Left ventricle myocardium inferior (tissue), 1 donor: ENCODE data around the gene CCDC86. TPM values are rescaled to one million over a fixed set of nuclear protein-coding genes. Genes with fewer than 3 reads are reported as not detected.
A peak's percentile ranks its signal among the peaks of the same experiment; 100 is the strongest.

ENCODE experiments used
- DNase-seq: peaks from one replicate; pipeline ENCODE4 v3.0.0-alpha.2; 2020
- H3K27ac ChIP-seq: fragments of 200-600 bp; replicated peaks from 2 replicates; pipeline ENCODE4 v1.8.0; 2021
- H3K27me3 ChIP-seq: fragments of 200-600 bp; 2 replicates; pipeline ENCODE4 v1.8.0; 2021; ENCODE audit warnings: low read depth
- H3K36me3 ChIP-seq: fragments of 200-600 bp; 2 replicates; pipeline ENCODE4 v1.8.0; 2021
- H3K4me1 ChIP-seq: fragments of 200-600 bp; 2 replicates; pipeline ENCODE4 v1.8.0; 2021
- H3K4me3 ChIP-seq: fragments of 200-600 bp; 2 replicates; pipeline ENCODE4 v1.8.0; 2021; ENCODE audit warnings: mild to moderate bottlenecking, moderate library complexity
- H3K9me3 ChIP-seq: fragments of 200-600 bp; replicated peaks from 2 replicates; pipeline ENCODE4 v1.8.0; 2021
- intact Hi-C: fragments of 100-400 bp; cut with micrococcal nuclease; formaldehyde crosslinking; loops from one replicate; pipeline ENCODE4 v1.11.0; 2022
- total RNA-seq: library from RNA; stranded (reverse); fragmentation: NEBNext Ultra II Directional; extraction: Animal tissue kit (Norgen Biotek cat#: 25700); gene quantifications from one replicate; pipeline ENCODE4 v1.2.1, GENCODE V29; 2021
- TF ChIP-seq, protein P1 (sequence below): fragments of 200-600 bp; IDR thresholded peaks from 2 replicates; pipeline ENCODE4 v1.8.0; 2021; ENCODE audit warnings: antibody characterized with exemption, mild to moderate bottlenecking, borderline replicate concordance
- donor health status: DM: no; HTN: yes; CAD: no; lungs with severe emphysema.

Gene CCDC86
- total RNA-seq, 1 donor from 2014 or later = 9.3 TPM

DNA sequence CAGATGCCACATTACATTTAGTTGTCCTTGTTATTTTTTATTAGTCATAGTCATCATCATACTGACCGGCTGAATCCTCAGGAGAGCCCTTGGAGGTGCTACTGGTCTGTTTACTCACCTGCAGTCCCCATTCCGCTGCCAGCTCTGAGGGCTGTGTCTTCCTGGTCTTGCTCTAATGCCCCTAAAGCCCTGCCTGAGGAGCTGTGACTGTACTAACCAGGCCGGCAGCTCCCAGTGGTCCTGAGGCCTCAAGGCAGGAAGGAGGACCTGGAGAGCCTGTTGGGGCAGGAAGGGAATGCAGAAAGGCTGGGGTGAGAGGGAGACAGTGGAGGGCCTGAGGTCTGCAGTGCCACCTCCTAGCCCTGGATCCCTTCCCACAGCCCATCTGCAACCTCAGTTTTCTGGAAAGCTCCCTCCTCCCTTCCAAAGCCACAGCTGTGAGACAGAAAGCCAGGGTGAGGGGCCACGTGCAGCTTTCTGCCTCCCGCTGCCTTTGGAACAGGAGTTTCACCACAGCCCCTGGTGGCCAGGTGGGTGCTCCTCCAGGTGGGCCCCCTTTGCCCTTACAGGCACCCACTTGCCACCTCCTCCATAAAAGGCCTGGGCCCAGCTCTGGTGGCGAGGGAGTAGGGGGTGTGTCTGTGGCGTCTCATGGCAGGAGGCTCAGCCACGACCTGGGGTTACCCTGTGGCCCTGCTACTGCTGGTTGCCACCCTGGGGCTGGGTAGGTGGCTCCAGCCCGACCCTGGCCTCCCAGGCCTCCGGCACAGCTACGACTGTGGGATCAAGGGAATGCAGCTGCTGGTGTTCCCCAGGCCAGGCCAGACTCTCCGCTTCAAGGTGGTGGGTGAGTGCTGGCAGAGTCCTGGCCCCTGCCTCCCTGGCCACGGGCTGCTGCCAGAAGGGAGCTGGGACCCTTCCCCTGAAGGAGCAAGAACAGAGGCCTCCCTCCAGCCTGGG lies 25.3 kb downstream of the CCDC86 start, which contains the start of gene ZP1:
Gene ZP1, plus strand, starts transcription at position 632 of the 960 bp plus-strand sequence. Its CDS starts 20 bp downstream, at position 652.
- intact Hi-C loops = no loop called here

DNA sequence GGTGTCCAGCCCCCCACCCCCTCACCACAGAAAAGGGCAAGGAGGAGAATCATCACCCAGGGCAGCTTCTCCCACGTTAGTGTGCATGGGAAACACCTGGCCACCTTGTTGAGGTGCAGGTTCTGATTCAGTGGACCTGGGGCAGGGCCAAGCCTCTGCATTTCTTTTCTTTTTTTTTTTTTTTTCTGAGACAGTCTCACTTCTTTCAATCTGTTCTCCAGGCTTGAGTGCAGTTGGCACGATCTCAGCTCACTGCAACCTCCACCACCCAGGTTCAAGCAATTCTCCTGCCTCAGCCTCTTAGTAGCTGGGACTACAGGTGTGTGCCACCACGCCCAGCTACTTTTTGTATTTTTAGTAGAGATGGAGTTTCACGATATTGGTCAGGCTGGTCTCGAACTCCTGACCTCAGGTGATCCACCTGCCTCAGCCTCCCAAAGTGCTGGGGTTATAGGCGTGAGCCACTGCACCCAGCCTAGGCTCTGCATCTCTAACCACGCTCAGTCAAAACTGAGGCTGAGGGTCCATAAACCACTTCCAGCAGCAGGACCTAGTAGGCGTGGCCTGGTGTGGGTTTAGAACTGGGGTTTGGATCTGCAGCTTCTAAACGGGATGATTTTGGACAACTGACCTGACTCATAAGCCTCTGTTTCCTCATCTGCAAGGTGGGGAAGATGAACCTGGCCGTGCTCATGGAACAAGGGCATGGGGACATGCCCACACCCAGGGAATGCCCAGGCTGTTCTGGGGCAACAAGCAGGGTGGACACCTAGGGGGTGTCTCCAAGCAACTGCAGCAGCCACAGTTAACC lies 26.2 kb downstream of the CCDC86 start:
- no peak for DNase-seq
- no peaks in the 10 kb centered on the region for H3K27me3 ChIP-seq
- H3K4me3 ChIP-seq = no peak overlapping the region
- H3K36me3 ChIP-seq = no peaks in the 10 kb centered on the region
- TF ChIP-seq, protein P1, sequence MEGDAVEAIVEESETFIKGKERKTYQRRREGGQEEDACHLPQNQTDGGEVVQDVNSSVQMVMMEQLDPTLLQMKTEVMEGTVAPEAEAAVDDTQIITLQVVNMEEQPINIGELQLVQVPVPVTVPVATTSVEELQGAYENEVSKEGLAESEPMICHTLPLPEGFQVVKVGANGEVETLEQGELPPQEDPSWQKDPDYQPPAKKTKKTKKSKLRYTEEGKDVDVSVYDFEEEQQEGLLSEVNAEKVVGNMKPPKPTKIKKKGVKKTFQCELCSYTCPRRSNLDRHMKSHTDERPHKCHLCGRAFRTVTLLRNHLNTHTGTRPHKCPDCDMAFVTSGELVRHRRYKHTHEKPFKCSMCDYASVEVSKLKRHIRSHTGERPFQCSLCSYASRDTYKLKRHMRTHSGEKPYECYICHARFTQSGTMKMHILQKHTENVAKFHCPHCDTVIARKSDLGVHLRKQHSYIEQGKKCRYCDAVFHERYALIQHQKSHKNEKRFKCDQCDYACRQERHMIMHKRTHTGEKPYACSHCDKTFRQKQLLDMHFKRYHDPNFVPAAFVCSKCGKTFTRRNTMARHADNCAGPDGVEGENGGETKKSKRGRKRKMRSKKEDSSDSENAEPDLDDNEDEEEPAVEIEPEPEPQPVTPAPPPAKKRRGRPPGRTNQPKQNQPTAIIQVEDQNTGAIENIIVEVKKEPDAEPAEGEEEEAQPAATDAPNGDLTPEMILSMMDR = no peak
- intact Hi-C loops = no loop called here
- H3K4me1 ChIP-seq = peaks cover 41% of the 10 kb centered on the region
- no peaks in the 10 kb centered on the region for H3K9me3 ChIP-seq
- no peak overlapping the region for H3K27ac ChIP-seq

More for the DNA sequence above, 25.3 kb downstream of the CCDC86 start, which contains the start of gene ZP1:
- no peaks in the 10 kb centered on the region for H3K9me3 ChIP-seq
- no peak for DNase-seq
- H3K4me1 ChIP-seq = peaks cover 32% of the 10 kb centered on the region
- peaks cover 2% of the 10 kb centered on the region for H3K27me3 ChIP-seq
- no peak within 1 kb of the TSS for H3K27ac ChIP-seq
- TF ChIP-seq, protein P1 = no peak
- H3K36me3 ChIP-seq = no peaks in the 10 kb centered on the region
- no peak within 1 kb of the TSS for H3K4me3 ChIP-seq

DNA sequence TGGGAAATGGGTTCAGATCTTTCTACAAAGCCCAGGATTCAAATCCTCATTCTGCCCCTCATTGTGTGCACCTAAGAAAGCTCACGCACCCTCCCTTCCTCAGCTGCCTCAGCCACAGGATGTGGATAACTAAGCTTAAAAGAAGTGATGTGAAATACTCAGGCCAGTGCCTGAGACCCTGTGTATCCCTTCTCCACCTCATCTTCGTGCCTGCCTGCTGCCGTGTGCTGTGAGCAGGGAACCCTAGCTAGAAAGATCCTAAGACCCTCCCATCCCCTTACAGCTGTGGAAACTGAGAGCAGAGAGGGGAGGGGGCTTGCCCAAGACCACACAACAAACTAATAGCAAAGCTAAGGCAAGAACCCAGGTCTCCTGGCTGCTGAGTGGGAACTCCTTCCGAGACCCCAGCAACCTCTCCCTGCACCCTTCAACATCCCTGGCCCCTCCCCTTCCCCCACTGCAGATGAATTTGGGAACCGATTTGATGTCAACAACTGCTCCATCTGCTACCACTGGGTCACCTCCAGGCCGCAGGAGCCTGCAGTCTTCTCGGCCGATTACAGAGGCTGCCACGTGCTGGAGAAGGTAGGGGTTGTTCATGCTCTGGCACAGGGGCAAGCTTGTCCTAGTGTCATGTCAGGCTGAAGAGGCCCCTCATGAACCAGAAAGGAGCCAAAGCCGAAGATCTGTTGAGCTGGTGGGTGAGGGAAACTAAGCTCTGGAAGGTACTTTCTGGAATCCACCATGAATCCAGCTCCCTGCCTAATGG lies 27.0 kb downstream of the CCDC86 start:
- TF ChIP-seq, protein P1 = no peak
- intact Hi-C loops = no loop called here
- peaks cover 49% of the 10 kb centered on the region for H3K4me1 ChIP-seq
- no peak for DNase-seq
- H3K4me3 ChIP-seq = no peak overlapping the region
- no peak overlapping the region for H3K27ac ChIP-seq
- H3K27me3 ChIP-seq = no peaks in the 10 kb centered on the region
- H3K9me3 ChIP-seq = no peaks in the 10 kb centered on the region
- H3K36me3 ChIP-seq = no peaks in the 10 kb centered on the region

DNA sequence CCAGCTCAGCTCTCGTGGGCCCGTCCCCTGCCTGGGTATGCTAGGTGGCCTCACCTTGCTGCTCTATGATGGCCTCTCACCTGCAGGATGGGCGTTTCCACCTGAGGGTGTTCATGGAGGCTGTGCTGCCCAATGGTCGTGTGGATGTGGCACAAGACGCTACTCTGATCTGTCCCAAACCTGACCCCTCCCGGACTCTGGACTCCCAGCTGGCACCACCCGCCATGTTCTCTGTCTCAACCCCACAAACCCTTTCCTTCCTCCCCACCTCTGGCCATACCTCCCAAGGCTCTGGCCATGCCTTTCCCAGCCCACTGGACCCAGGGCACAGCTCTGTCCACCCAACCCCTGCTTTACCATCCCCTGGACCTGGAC lies 27.5 kb downstream of the CCDC86 start:
- Histone ChIP-seq H3K4me3 (no peak overlapping the region), H3K36me3 (no peaks in the 10 kb centered on the region), H3K27ac (no peak overlapping the region), H3K27me3 (no peaks in the 10 kb centered on the region), H3K9me3 (no peaks in the 10 kb centered on the region), H3K4me1 (peaks cover 54% of the 10 kb centered on the region)
- intact Hi-C loops = no loop called here
- TF ChIP-seq, protein P1 = no peak
- no peak for DNase-seq

DNA sequence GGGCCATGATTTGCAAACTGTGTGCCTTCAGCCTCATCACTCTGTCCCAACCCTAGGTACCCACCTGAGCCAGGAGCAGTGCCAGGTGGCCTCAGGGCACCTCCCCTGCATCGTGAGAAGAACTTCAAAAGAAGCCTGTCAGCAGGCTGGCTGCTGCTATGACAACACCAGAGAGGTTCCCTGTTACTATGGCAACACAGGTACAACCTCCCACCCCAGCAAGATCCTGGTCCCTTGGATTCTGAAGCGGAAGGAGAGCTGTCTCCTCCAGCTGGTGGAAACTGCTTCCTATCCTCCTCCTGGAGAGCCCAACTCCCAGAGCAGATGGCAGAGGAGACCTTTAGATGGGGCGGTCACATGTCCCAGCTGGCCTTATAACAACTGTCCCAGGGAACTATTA lies 28.4 kb downstream of the CCDC86 start:
- Histone ChIP-seq H3K4me1 (peaks cover 59% of the 10 kb centered on the region), H3K27me3 (no peaks in the 10 kb centered on the region), H3K4me3 (no peak overlapping the region), H3K27ac (peak overlapping the region; percentile 76), H3K9me3 (no peaks in the 10 kb centered on the region), H3K36me3 (no peaks in the 10 kb centered on the region)
- TF ChIP-seq, protein P1 = no peak
- DNase-seq = no peak
- intact Hi-C loops = no loop called here
